HG03039 (cell line): ENCODE measurements around the gene RAD54L2.
A peak's percentile ranks its signal among the peaks of the same experiment; 100 is the strongest.
"Not testable (repeated sequence)": the region's sequence is repeated elsewhere in the genome, so short reads cannot be mapped to it uniquely, and the experiment has no call there.

ENCODE experiments used
- ATAC-seq: cut with Tn5 transposase; IDR thresholded peaks from one replicate; pipeline ENCODE4 v1.9.1; 2021; ENCODE audit warnings: mild to moderate bottlenecking, moderate library complexity; ENCODE audit not compliant: unreplicated experiment

The RAD54L2 gene

GRCh38 chr3:51538459-51539290 is at the start of gene RAD54L2:
Gene RAD54L2, plus strand, starts transcription at chr3:51538719. Its CDS starts 51,702 bp downstream, at chr3:51590421.
- ATAC-seq: peak; percentile 74

- ATAC-seq: peak; percentile 59
Measured at GRCh38 chr3:51498876-51499738, 39.4 kb upstream of the RAD54L2 start.

- ATAC-seq: no peak
Measured at GRCh38 chr3:51500632-51501131, 37.8 kb upstream of the RAD54L2 start.

GRCh38 chr3:51501833-51502561 is 36.5 kb upstream of the RAD54L2 start:
- ATAC-seq: no peak

GRCh38 chr3:51502562-51502910 is 36.0 kb upstream of the RAD54L2 start:
- no peak for ATAC-seq

GRCh38 chr3:51503007-51503406 is 35.5 kb upstream of the RAD54L2 start:
- ATAC-seq: no peak

GRCh38 chr3:51508255-51508654 is 30.3 kb upstream of the RAD54L2 start:
- ATAC-seq: no peak

- ATAC-seq: no peak
Measured at GRCh38 chr3:51510996-51511395, 27.5 kb upstream of the RAD54L2 start.

- no peak for ATAC-seq
Measured at GRCh38 chr3:51514210-51514609, 24.3 kb upstream of the RAD54L2 start.

- ATAC-seq: no peak
Measured at GRCh38 chr3:51519848-51520247, 18.7 kb upstream of the RAD54L2 start.

- peak; percentile 54 for ATAC-seq
Measured at GRCh38 chr3:51520906-51521730, 17.4 kb upstream of the RAD54L2 start.

- ATAC-seq: no peak
Measured at GRCh38 chr3:51522273-51522962, 16.1 kb upstream of the RAD54L2 start.

GRCh38 chr3:51524874-51525273 is 13.6 kb upstream of the RAD54L2 start:
- not testable (repeated sequence) for ATAC-seq

GRCh38 chr3:51530485-51530884 is 8.0 kb upstream of the RAD54L2 start:
- ATAC-seq: no peak

GRCh38 chr3:51535146-51536019 is 3.1 kb upstream of the RAD54L2 start:
- no peak for ATAC-seq

GRCh38 chr3:51537631-51538030 is 888 bp upstream of the RAD54L2 start:
- ATAC-seq: not testable (repeated sequence)

- no peak for ATAC-seq
Measured at GRCh38 chr3:51538115-51538458, 432 bp upstream of the RAD54L2 start.

GRCh38 chr3:51539291-51539941 is 897 bp downstream of the RAD54L2 start:
- ATAC-seq: no peak
